ENCODE data around the gene C8A.

Gene C8A

GRCh38 chr1:56929492-56929891 lies 74.9 kb downstream of the C8A start:
- no peak for DNase-seq

GRCh38 chr1:56931211-56931610 lies 76.6 kb downstream of the C8A start:
- DNase-seq, result no peak

- no peak for DNase-seq
Observed at GRCh38 chr1:56931686-56932085, 77.1 kb downstream of the C8A start.

- DNase-seq, result no peak
Observed at GRCh38 chr1:56933161-56933560, 78.6 kb downstream of the C8A start.

GRCh38 chr1:56933606-56934005 lies 79.0 kb downstream of the C8A start:
- DNase-seq, result no peak

- DNase-seq, result no peak
Observed at GRCh38 chr1:56934430-56935060, 79.9 kb downstream of the C8A start.

- DNase-seq, result no peak
Observed at GRCh38 chr1:56938646-56939045, 84.0 kb downstream of the C8A start.

GRCh38 chr1:56939209-56939608 lies 84.6 kb downstream of the C8A start:
- DNase-seq, result no peak

- no peak for DNase-seq
Observed at GRCh38 chr1:56940039-56940438, 85.4 kb downstream of the C8A start.

GRCh38 chr1:56948403-56949023 lies 93.9 kb downstream of the C8A start:
- no peak for DNase-seq

- DNase-seq, result no peak
Observed at GRCh38 chr1:56952501-56952900, 97.9 kb downstream of the C8A start.

GRCh38 chr1:56953386-56953785 lies 98.8 kb downstream of the C8A start:
- DNase-seq, result no peak

GRCh38 chr1:56954664-56955063 lies 100.1 kb downstream of the C8A start:
- no peak for DNase-seq

- DNase-seq, result no peak
Observed at GRCh38 chr1:56957931-56958330, 103.3 kb downstream of the C8A start.

GRCh38 chr1:56958526-56958925 lies 103.9 kb downstream of the C8A start:
- DNase-seq, result no peak

- no peak for DNase-seq
Observed at GRCh38 chr1:56961426-56961825, 106.8 kb downstream of the C8A start.

- no peak for DNase-seq
Observed at GRCh38 chr1:56963667-56964066, 109.1 kb downstream of the C8A start.

GRCh38 chr1:56964349-56965017 lies 109.9 kb downstream of the C8A start:
- DNase-seq, result no peak

- no peak for DNase-seq
Observed at GRCh38 chr1:56965191-56965590, 110.6 kb downstream of the C8A start.

- DNase-seq, result no peak
Observed at GRCh38 chr1:56965916-56966697, 111.5 kb downstream of the C8A start, which contains the start of gene C8B. Gene C8B (minus strand): TSS chr1:56966015. CDS start chr1:56965948, 67 bp downstream.

- no peak for DNase-seq
Observed at GRCh38 chr1:56966698-56966999, 112.1 kb downstream of the C8A start.

- DNase-seq, result no peak
Observed at GRCh38 chr1:56967355-56967754, 112.8 kb downstream of the C8A start.

Measured in GDM1 (cell line).